Right lobe of liver (tissue), 4 donors: ENCODE data around the gene TSPAN18.

Experiments
- POLR2A ChIP-seq: fragments of 450-650 bp; IDR thresholded peaks from one replicate; pipeline ENCODE4 v1.6.1; 2017; ENCODE audit warnings: antibody characterized with exemption, mild to moderate bottlenecking
- TF ChIP-seq, protein P1 (sequence below), 4 donors: fragments of 200-600 bp in 3 of 4; fragments of 450-650 bp in 1 of 4; IDR thresholded peaks; one replicate each; pipeline versions ENCODE4 v1.5.1 to v1.8.0; 2016 to 2022; ENCODE audit warnings: antibody characterized with exemption in 4 of 4, mild to moderate bottlenecking in 2 of 4
- donor health status: DM: no; HTN: no; CAD: no.
- donor health status: DM: no; HTN: no; CAD: no.
- donor health status: DM: no; HTN: yes; CAD: no.

DNA sequence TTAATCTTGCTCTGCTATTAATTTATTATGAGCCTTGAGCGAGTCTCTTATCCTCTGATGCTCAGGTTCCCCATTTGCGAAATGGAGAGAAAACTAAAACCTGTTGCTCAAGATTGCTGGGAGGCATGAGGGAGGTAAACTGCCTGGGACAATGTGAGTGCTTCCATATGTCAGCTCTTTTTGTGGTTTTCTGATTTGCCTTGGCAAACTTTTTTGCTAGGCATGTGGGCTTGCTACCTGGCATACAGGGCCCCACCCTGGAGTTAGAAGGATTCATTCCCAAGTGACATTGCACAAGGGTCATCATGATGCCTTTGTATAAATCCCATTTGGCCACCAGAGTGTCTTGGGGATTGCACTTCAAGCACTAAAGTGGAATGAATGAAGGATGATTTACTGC is 22.4 kb downstream of the TSPAN18 start:
- TF ChIP-seq, protein P1, sequence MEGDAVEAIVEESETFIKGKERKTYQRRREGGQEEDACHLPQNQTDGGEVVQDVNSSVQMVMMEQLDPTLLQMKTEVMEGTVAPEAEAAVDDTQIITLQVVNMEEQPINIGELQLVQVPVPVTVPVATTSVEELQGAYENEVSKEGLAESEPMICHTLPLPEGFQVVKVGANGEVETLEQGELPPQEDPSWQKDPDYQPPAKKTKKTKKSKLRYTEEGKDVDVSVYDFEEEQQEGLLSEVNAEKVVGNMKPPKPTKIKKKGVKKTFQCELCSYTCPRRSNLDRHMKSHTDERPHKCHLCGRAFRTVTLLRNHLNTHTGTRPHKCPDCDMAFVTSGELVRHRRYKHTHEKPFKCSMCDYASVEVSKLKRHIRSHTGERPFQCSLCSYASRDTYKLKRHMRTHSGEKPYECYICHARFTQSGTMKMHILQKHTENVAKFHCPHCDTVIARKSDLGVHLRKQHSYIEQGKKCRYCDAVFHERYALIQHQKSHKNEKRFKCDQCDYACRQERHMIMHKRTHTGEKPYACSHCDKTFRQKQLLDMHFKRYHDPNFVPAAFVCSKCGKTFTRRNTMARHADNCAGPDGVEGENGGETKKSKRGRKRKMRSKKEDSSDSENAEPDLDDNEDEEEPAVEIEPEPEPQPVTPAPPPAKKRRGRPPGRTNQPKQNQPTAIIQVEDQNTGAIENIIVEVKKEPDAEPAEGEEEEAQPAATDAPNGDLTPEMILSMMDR (IDR thresholded peaks at IDR 0.05): no peak
- TF ChIP-seq POLR2A: no peak
